ENCODE data around the gene ATOH8. TPM values are rescaled to one million over a fixed set of nuclear protein-coding genes. Genes with fewer than 3 reads are reported as not detected.

The ATOH8 gene
- total RNA-seq, 1 donor from 2014 or later, result 9.0 TPM

GRCh38 chr2:85807756-85808155, 54.0 kb downstream of the ATOH8 start:
- Mint-ChIP-seq H3K27me3 (ENCODE audit: unreplicated experiment) (no peaks in the 10 kb centered on the region), H3K4me3 (ENCODE audit: unreplicated experiment) (no peak overlapping the region), H3K36me3 (ENCODE audit: unreplicated experiment) (no peaks in the 10 kb centered on the region), H3K4me1 (ENCODE audit: low read depth, unreplicated experiment) (peaks cover 2% of the 10 kb centered on the region), H3K9me3 (ENCODE audit: unreplicated experiment) (peaks cover 6% of the 10 kb centered on the region), H3K27ac (ENCODE audit: unreplicated experiment) (no peak overlapping the region)
- DNase-seq, result no peak
- no peak for TF ChIP-seq CTCF (IDR thresholded peaks at IDR 0.05; ENCODE audit: partially characterized antibody, unreplicated experiment)

GRCh38 chr2:85810371-85811179, 56.8 kb downstream of the ATOH8 start:
- Mint-ChIP-seq H3K36me3 (ENCODE audit: unreplicated experiment) (no peaks in the 10 kb centered on the region), H3K4me3 (ENCODE audit: unreplicated experiment) (no peak overlapping the region), H3K4me1 (ENCODE audit: low read depth, unreplicated experiment) (peaks cover 6% of the 10 kb centered on the region), H3K9me3 (ENCODE audit: unreplicated experiment) (peaks cover 6% of the 10 kb centered on the region), H3K27me3 (ENCODE audit: unreplicated experiment) (peaks cover 2% of the 10 kb centered on the region), H3K27ac (ENCODE audit: unreplicated experiment) (no peak overlapping the region)
- no peak for DNase-seq
- no peak for TF ChIP-seq CTCF (IDR thresholded peaks at IDR 0.05; ENCODE audit: partially characterized antibody, unreplicated experiment)

DNA sequence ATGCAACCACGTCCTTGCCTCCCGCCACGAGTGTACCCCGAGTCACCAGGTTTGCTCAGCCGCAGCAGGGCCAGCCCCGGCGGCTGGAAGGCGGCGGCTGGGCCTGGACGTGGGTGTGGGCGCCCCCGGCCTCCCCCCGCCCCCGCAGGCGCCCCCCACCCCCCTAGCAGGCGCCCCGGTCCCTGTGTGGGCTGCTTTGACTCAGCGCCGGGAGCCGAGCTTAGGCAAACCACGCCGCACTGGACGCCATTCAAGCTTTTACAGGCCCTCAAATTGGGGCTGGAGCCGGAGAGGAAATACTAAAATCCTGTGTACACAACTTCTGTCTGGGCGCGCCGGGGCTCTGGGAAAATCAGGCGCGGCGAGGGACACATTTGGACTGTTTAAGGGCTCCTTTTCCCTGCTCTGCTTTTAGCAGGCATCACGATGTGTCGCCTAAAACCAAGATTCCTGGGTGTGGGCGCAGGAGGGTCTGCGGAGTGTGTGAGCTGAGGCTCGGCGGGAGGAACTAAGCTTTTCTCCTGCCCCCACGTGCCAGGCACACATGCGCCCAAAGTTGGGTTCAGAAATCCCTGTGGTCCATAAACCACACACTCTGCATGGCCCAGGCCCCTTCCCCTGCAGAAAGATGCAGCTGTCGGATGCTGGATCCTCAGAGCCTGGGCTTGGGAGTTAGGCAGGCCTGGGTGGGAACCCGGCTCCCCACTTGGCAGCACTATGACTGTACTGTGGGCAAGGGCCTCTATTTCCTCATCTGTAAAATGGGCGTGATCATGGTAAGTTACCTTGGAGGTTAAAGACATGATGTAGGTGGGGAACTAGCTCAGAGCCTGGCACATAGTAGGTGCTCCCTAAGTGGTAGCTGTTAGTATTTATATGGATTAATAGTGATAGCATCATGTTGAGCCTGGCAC, 57.6 kb downstream of the ATOH8 start:
- H3K4me1 Mint-ChIP-seq (ENCODE audit: low read depth, unreplicated experiment), result peaks cover 6% of the 10 kb centered on the region
- no peak overlapping the region for H3K27ac Mint-ChIP-seq (ENCODE audit: unreplicated experiment)
- H3K36me3 Mint-ChIP-seq (ENCODE audit: unreplicated experiment), result no peaks in the 10 kb centered on the region
- peaks cover 2% of the 10 kb centered on the region for H3K27me3 Mint-ChIP-seq (ENCODE audit: unreplicated experiment)
- peaks cover 6% of the 10 kb centered on the region for H3K9me3 Mint-ChIP-seq (ENCODE audit: unreplicated experiment)
- no peak for DNase-seq
- H3K4me3 Mint-ChIP-seq (ENCODE audit: unreplicated experiment), result no peak overlapping the region
- TF ChIP-seq CTCF (IDR thresholded peaks at IDR 0.05; ENCODE audit: partially characterized antibody, unreplicated experiment), result no peak

- Mint-ChIP-seq H3K27ac (ENCODE audit: unreplicated experiment) (no peak overlapping the region), H3K4me1 (ENCODE audit: low read depth, unreplicated experiment) (peaks cover 6% of the 10 kb centered on the region), H3K9me3 (ENCODE audit: unreplicated experiment) (peaks cover 4% of the 10 kb centered on the region), H3K4me3 (ENCODE audit: unreplicated experiment) (no peak overlapping the region), H3K27me3 (ENCODE audit: unreplicated experiment) (peaks cover 2% of the 10 kb centered on the region), H3K36me3 (ENCODE audit: unreplicated experiment) (no peaks in the 10 kb centered on the region)
- DNase-seq, result no peak
- no peak for TF ChIP-seq CTCF (IDR thresholded peaks at IDR 0.05; ENCODE audit: partially characterized antibody, unreplicated experiment)
Measured at GRCh38 chr2:85812094-85812735, 58.4 kb downstream of the ATOH8 start.

Measured in glutamatergic neuron (in vitro differentiated cells).